ENCODE data around the gene GFOD1.

GRCh38 chr6:13342414-13343019 is 144.9 kb downstream of the GFOD1 start:
- TF ChIP-seq POLR2A (IDR thresholded peaks at IDR 0.05; ENCODE audit: low read depth, low read length), result no peak
- no peak for TF ChIP-seq CTCF (conservative IDR thresholded peaks at IDR 0.05; ENCODE audit: low read depth, low read length)
- TF ChIP-seq FOS (IDR thresholded peaks at IDR 0.05; ENCODE audit: low read depth, low read length), result no peak
